Activated CD4-positive, CD25-positive, alpha-beta regulatory T cell treated with anti-CD3 and anti-CD28 coated beads, Interleukin-2, amount 50 U/mL, for 72 hours (primary cell): ENCODE data around the gene MMP24OS.

ENCODE experiments used
- DNase-seq: peaks from one replicate; pipeline ENCODE4 v3.0.0; 2021

The MMP24OS gene

GRCh38 chr20:35243986-35244385, 33.9 kb downstream of the MMP24OS start:
- no peak for DNase-seq

GRCh38 chr20:35243317-35243716, 34.6 kb downstream of the MMP24OS start:
- DNase-seq = no peak

GRCh38 chr20:35240811-35241293, 37.1 kb downstream of the MMP24OS start:
- no peak for DNase-seq

DNA sequence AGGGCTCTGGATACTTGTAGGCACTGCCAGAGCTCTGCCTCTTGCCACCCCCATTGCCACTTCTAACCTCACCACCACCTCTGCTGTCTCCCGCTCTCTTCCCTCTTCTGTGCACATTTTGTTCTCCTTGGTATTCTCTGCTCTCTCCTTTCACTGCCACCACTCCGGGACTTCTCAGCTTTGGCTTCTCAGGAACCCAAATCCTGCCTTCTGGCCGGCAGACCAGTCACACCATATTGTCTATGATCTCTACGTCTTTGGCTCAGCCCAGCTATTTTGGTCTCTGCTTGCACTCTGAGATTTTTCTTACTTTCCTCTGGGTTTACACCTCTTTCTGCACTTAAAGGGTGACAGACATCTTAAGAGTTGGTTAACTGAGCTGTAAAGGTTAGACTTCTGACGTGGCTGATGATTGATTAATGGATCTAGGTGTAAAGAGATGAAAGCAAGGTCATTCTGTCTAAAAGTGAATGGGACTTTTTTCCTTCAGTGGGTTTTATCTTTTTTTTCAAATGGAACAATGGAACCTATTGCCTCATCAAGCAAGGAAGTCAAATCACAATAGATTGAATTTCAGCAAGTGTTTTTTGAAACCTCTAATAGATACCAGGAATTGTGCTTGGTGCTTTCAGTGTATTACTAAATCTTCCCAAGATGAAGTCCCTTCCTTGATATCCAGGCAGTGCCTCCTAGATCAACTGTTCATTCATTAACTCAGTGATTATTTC, 37.7 kb downstream of the MMP24OS start:
- no peak for DNase-seq

DNA sequence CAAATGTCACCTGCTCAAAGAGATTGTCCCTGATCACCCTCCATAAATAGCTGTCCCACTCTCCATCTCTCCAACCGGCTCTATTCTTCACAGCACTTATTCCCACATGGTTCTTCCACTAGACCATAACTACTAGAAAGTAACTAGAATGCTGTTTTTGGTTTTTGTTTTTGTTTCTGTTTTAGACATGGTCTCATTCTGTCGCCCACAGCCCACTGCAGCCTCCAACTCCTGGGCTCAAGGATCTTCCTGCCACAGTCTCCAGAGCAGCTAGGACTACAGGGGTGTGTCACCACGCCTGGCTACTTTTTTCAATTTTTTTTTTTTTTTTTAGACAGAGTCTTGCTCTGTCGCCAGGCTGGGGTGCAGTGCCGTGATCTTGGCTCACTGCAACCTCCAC, 39.2 kb downstream of the MMP24OS start:
- no peak for DNase-seq

- no peak for DNase-seq
Measured at GRCh38 chr20:35238170-35238569, 39.8 kb downstream of the MMP24OS start.

DNA sequence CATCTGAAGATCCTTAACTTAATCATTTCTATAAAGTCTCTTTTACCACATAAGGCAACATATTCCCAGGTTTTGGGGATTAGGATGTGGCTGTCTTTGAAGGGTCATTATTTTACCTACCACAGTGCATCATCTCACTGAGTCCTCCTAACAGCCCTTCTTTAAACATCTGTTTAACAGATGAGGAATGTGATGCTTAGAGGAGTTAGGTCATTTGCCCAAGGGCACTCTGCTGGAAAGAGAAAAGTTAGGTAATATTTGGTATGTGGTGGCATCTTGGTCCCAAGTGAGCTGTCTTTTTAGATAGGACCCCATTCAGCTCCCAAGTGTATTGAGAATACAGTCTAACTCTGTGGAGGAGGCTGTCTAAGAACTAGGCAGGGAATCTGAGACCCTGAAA, 40.4 kb downstream of the MMP24OS start:
- DNase-seq = no peak

- DNase-seq = no peak
Measured at GRCh38 chr20:35235881-35236280, 42.0 kb downstream of the MMP24OS start.

DNA sequence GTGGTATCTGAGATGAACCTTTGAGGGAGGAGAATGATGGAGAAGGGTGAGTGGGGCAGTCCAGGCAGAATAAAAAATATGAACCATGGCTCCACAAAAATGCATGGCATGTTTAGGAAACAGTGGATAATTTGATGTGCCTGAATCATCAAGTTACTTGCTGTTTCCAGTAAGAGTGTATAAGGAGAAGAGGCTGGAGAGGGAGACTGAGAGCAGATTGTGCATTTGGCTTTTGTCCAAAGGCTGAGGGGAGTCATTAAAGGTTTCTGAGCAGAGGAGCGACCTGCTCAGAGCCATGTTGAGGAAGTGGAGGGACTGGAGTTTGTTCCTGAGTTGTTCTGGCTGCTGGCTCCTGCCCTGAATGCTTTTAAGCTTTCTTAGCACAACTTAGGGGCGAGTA, 45.3 kb downstream of the MMP24OS start:
- DNase-seq = no peak

DNA sequence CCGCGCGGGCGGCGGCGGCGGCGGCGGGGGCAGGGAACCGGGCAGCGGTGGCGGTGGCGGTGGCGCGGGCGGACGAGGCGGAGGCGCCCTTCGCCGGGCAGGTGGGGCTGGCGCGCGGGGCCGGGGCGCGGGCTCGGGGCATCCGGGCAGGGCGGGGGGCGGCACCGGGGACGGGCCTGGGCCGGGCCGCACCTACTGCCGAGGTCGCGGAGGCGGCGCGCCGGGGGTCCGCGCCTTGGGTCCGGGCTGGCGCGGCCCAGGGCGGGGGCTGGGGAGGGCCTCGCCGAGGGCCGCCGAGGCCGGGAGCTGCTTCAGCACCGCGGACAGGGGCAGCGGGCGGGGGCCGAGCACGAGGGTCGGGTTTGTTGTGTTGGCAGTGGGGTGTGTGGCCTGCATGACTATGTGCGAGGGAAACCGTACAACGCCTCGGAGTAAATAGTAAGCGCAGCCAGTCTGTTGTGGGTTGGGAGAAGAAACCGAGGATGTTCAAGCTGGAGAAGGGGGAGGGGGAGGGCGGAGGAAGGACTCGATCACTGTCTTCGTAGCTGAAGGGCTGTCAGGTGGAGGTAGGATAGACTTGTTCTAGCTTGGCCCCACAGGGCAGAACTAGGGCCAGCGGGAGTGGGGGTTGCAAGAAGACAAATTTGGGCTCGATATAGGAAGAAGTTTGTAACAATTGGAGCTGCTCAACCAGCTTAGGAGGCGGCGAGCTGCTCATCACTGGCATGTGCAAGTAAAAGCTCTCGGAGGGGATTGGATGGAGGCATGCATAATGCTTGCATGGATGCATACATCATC, 50.8 kb downstream of the MMP24OS start:
- peak; percentile 56 for DNase-seq
